Heart left ventricle (tissue), 16 donors: ENCODE results near the gene INTS11. TPM values are rescaled to one million over a fixed set of nuclear protein-coding genes. Genes with fewer than 3 reads are reported as not detected.

ENCODE experiments used
- ATAC-seq, 4 donors: fragments of 200-7000 bp; cut with Tn5 transposase; one replicate each; pipeline ENCODE4 v1.9.1; 2020 to 2022; ENCODE audit warnings: moderate library complexity in 4 of 4, mild to moderate bottlenecking in 3 of 4, moderate number of reproducible peaks in 1 of 4
- DNase-seq, 5 donors: peaks; one replicate each; pipeline ENCODE4 v3.0.0-alpha.2; 2020
- H3K27ac ChIP-seq, 12 donors: fragments of 200-600 bp; sonication (generic) in 4 of 12; one replicate each; pipeline versions ENCODE4 v1.5.0 to v1.8.0; 2016 to 2022; ENCODE audit warnings: mild to moderate bottlenecking in 2 of 12
- H3K27me3 ChIP-seq, 9 donors: fragments of 200-600 bp; sonication (generic) in 2 of 9; one replicate each; pipeline versions ENCODE4 v1.5.1 to v1.8.0; 2016 to 2022; ENCODE audit warnings: mild to moderate bottlenecking in 3 of 9
- H3K36me3 ChIP-seq, 9 donors: fragments of 200-600 bp; sonication (generic) in 2 of 9; one replicate each; pipeline versions ENCODE4 v1.5.0 to v1.8.0; 2018 to 2022; ENCODE audit warnings: mild to moderate bottlenecking in 2 of 9
- H3K4me1 ChIP-seq, 12 donors: fragments of 200-600 bp; sonication (generic) in 4 of 12; one replicate each; pipeline versions ENCODE4 v1.5.0 to v1.8.0; 2016 to 2022; ENCODE audit warnings: mild to moderate bottlenecking in 3 of 12
- H3K4me3 ChIP-seq, 12 donors: fragments of 200-600 bp; sonication (generic) in 4 of 12; one replicate each; pipeline versions ENCODE4 v1.5.0 to v1.8.0; 2017 to 2022; ENCODE audit warnings: mild to moderate bottlenecking in 9 of 12, moderate library complexity in 4 of 12
- H3K9me3 ChIP-seq, 12 donors: fragments of 200-600 bp; sonication (generic) in 4 of 12; one replicate each; pipeline versions ENCODE4 v1.5.0 to v1.8.0; 2016 to 2022; ENCODE audit warnings: mild to moderate bottlenecking in 1 of 12
- POLR2A ChIP-seq, 2 donors: fragments of 450-650 bp; IDR thresholded peaks; one replicate each; pipeline ENCODE4 v1.6.1; 2017; ENCODE audit warnings: antibody characterized with exemption in 2 of 2, mild to moderate bottlenecking in 2 of 2, moderate library complexity in 2 of 2
- WGBS, 4 donors: extraction: QIAGEN DNeasy Blood & Tissue Kit in 2 of 4; methylation state at CpG; one replicate each; pipeline versions ENCODE4 v1.1.5 to v1.1.7; 2013 to 2018; 5-methylcytosine and 5-hydroxymethylcytosine counted together
- intact Hi-C, 10 donors: fragments of 100-400 bp; cut with DNase I; formaldehyde crosslinking; loops; one replicate each; pipeline versions ENCODE4 v1.11.1 to v1.14.2; 2022
- polyA plus RNA-seq, 2 donors: library from polyadenylated mRNA; stranded (reverse); fragments of 200-250 nt; gene quantifications; one replicate each; pipeline ENCODE4 v1.2.3, GENCODE V29; 2013
- total RNA-seq, 9 donors: library from RNA; depleted of rRNA in 2 of 9; stranded (reverse); fragments of >200 nt in 2 of 9; fragmentation: NEBNext Ultra II Directional in 3 of 9; extraction: Animal tissue kit (Norgen Biotek cat#: 25700) in 3 of 9; gene quantifications; one replicate each; pipeline versions ENCODE4 v1.1.0 to v1.2.4, GENCODE V29; 2016 to 2023
- TF ChIP-seq, protein P1 (sequence below), 12 donors: fragments of 200-600 bp; sonication (generic) in 4 of 12; IDR thresholded peaks; one replicate each; pipeline versions ENCODE4 v1.5.0 to v1.8.0; 2018 to 2022; ENCODE audit warnings: antibody characterized with exemption in 12 of 12, mild to moderate bottlenecking in 5 of 12
- donor health status: ischemic (EF 13 %, LVEDD 7.1; RV severe dilation, severe dysfunction).
- donor health status: healthy with polysubstance abuse.
- donor health status: DM: no; HTN: yes; CAD: no.
- donor health status: DM: no; HTN: no; CAD: no.
- donor health status: ischemic (EF 25% LVEDD 6.9; RV normal size, moderate dysfunction).
- donor health status: ischemic (EF 25% LVEDD 5.7; RV mildly dilated, moderate dysfunction).
- donor health status: healthy.
- donor health status: DM: yes; HTN: yes; CAD: no.
- donor health status: ischemic (EF 35%, LVEDD 5.7; RV mildly dilated, moderate dysfunction).
- donor health status: nonischemic (EF 11% LVEDD 7.7; RV severe dilation, severe dysfunction).
- donor health status: DM: yes; HTN: yes; CAD: no.
- donor health status: PGD.
- donor health status: ischemic (EF 29% LVEDD 5.4; RV normal size, mild dysfunction).
- donor health status: nonischemic (EF 23%, LVEDD 6.1; RV moderate dilation, normal function).

INTS11 gene
- total and polyA plus RNA-seq, 11 donors: 46.8 to 117 (median 70.7) TPM

DNA sequence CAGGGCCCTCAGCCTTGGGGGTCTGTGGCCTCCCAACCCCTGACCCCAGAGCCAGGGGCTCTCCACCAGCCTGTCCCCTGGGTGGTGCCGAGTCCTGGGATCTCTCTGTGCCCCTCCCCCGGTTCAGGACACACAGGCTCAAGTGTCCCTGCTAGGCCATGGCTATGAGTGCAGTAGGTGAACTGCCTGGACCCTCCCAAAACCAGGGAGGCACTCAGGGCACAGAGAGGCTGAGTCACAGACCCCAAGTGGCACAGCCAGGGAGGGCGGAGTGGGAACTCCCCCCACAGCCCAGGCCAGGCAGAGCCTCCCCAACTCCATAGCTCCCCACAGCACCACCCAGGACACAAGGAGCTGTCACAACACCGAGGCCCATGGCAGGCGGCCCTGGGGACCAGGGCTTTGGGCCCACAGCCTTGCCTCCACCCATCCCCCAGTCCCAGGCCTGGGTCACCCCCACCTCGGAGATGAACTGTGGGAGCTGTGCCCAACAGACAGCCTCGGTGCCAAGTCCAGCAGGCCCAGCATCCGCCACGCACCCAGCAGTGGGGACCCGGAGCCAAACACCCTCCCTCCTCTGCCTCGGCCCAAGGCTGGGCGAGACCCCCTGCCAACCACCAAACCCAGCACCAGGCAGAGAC lies 21.5 kb upstream of the INTS11 start:
- Histone ChIP-seq H3K36me3 (peaks cover 0 to 12% (median 8%) of the 10 kb centered on the region in 9 donors), H3K27ac (peak overlapping the region in 6 of 12 donors; percentile 4 to 86 (median 33)), H3K9me3 (no peaks in the 10 kb centered on the region), H3K4me3 (peak overlapping the region in 3 of 12 donors; percentile 3 to 10 (median 7)), H3K4me1 (peaks cover 3 to 59% (median 35%) of the 10 kb centered on the region in 12 donors), H3K27me3 (no peaks in the 10 kb centered on the region)
- DNase-seq (no peak), ATAC-seq (peak in 2 of 4 donors; percentile 6 to 27)
- intact Hi-C loops: no loop called here
- no peak for TF ChIP-seq POLR2A (IDR thresholded peaks at IDR 0.05)
- TF ChIP-seq, protein P1, sequence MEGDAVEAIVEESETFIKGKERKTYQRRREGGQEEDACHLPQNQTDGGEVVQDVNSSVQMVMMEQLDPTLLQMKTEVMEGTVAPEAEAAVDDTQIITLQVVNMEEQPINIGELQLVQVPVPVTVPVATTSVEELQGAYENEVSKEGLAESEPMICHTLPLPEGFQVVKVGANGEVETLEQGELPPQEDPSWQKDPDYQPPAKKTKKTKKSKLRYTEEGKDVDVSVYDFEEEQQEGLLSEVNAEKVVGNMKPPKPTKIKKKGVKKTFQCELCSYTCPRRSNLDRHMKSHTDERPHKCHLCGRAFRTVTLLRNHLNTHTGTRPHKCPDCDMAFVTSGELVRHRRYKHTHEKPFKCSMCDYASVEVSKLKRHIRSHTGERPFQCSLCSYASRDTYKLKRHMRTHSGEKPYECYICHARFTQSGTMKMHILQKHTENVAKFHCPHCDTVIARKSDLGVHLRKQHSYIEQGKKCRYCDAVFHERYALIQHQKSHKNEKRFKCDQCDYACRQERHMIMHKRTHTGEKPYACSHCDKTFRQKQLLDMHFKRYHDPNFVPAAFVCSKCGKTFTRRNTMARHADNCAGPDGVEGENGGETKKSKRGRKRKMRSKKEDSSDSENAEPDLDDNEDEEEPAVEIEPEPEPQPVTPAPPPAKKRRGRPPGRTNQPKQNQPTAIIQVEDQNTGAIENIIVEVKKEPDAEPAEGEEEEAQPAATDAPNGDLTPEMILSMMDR (IDR thresholded peaks at IDR 0.05): no peak
- 53 to 65% (median 61%) methylated on average over 3 to 12 of the region's 12 CpGs for WGBS, 4 donors

DNA sequence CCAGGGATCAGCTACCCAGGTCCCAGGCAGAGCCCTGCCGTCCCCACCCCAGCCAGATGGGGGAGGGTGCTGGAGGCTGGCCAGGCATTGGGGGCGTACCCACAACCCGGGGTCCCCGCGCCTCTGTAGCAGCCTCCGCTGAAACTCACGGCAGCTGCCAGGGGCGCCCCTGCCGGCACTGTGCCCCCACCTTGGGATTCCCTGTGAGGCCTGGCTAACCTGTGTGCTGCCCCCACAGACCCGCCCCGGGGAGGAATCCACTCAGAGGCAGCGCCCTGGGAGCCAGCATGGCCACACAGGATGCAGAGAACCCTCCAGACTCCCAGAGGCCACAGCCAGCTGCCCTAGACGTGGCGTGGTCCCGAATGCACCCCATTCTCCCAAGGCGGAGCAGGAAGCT lies 20.9 kb upstream of the INTS11 start:
- DNase-seq (no peak), ATAC-seq (no peak)
- Histone ChIP-seq H3K9me3 (no peaks in the 10 kb centered on the region), H3K4me1 (peaks cover 3 to 59% (median 35%) of the 10 kb centered on the region in 12 donors), H3K4me3 (no peak overlapping the region), H3K27ac (peak overlapping the region in 4 of 12 donors; percentile 4 to 86 (median 32)), H3K36me3 (peaks cover 0 to 14% (median 9%) of the 10 kb centered on the region in 9 donors), H3K27me3 (no peaks in the 10 kb centered on the region)
- intact Hi-C loops: no loop called here
- WGBS, 4 donors: 70 to 87% (median 81%) methylated on average over 7 to 16 of the region's 16 CpGs
- TF ChIP-seq POLR2A (IDR thresholded peaks at IDR 0.05): no peak
- TF ChIP-seq, protein P1 (IDR thresholded peaks at IDR 0.05): no peak

DNA sequence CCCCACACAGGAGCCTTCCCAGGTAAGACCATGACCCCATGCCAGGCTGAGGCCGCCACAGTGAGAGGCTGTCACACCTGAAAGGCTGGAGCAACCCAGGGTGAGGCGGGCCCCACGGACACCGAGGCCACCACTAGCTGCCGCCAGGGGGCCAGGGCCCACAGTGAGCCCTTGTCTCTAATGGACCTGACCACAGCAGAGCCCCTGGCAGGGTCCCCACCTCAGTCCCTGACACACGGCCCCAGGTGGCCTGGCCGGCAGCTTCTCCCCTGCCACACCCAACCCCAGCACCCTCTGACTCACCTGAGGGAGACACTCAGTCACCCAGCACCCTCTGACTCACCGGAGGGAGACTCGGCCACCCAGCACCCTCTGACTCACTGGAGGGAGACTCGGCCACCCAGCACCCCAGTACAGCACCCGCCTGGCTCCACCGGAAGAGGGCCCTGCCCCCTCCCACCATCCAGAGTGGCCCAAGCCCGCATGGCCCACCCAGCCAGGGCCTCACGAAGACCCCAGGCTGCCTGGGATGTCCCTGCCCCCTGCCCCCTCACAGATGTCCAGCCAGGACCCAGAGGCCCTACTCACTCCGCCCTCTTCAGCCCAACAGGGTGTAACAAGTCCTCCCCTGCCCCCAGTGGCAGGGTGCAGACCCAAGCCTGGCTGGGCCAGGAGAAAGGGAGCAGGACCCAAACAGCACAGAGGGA lies 20.3 kb upstream of the INTS11 start:
- Histone ChIP-seq H3K4me3 (no peak overlapping the region), H3K27ac (no peak overlapping the region), H3K9me3 (no peaks in the 10 kb centered on the region), H3K4me1 (peaks cover 3 to 59% (median 35%) of the 10 kb centered on the region in 12 donors), H3K27me3 (no peaks in the 10 kb centered on the region), H3K36me3 (peaks cover 0 to 19% (median 14%) of the 10 kb centered on the region in 9 donors)
- no peak for TF ChIP-seq POLR2A (IDR thresholded peaks at IDR 0.05)
- TF ChIP-seq, protein P1 (IDR thresholded peaks at IDR 0.05): peak in 4 of 12 donors; percentile 7 to 40 (median 28)
- intact Hi-C loops: no loop called here
- ATAC-seq (no peak), DNase-seq (no peak)
- 77 to 90% (median 81%) methylated on average over 5 to 15 of the region's 15 CpGs for WGBS, 4 donors

DNA sequence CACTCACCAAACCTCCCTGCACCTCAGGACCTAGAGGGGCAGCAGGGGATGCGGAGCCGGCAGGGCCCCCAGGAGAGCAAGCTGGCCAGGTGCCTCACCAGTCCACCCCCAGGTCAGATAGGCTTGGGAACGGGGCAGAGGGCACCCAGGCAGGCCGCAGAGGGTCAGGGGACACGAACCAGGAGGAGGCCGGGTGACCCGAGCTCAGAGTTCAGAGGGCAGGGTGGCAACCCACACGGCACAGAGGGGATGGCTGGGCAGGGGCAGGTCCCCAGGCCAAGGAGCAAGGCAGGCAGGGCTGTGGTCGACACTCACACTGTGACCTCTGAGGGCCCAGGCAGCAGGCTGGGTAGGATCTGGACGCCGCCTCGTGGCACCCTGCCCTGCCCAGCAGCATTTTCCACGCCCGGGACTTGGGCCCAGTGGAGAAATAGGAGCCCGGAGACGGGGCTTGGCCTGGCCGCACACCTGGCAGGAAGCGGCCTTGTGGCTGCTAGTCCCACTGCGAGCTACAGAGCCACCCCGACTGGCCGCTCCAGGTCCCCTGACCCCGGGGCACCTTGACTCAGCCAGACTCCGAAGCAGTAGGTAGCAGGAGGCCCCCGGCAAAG lies 19.5 kb upstream of the INTS11 start:
- peak overlapping the region in 1 of 12 donors; percentile 2 for H3K27ac ChIP-seq
- H3K9me3 ChIP-seq: no peaks in the 10 kb centered on the region
- H3K4me1 ChIP-seq: peaks cover 3 to 59% (median 35%) of the 10 kb centered on the region in 12 donors
- no peak overlapping the region for H3K4me3 ChIP-seq
- TF ChIP-seq, protein P1 (IDR thresholded peaks at IDR 0.05): no peak
- no peak for TF ChIP-seq POLR2A (IDR thresholded peaks at IDR 0.05)
- H3K36me3 ChIP-seq: peaks cover 0 to 27% (median 21%) of the 10 kb centered on the region in 9 donors
- DNase-seq (no peak), ATAC-seq (no peak)
- intact Hi-C loops: no loop called here
- no peaks in the 10 kb centered on the region for H3K27me3 ChIP-seq
- 73 to 91% (median 84%) methylated on average over 15 to 24 of the region's 24 CpGs for WGBS, 4 donors
